HG03432 (cell line): ENCODE results near the gene STON1.
A peak's percentile ranks its signal among the peaks of the same experiment; 100 is the strongest.
"Not testable (repeated sequence)": the region's sequence is repeated elsewhere in the genome, so short reads cannot be mapped to it uniquely, and the experiment has no call there.

Source experiments
- ATAC-seq: cut with Tn5 transposase; IDR thresholded peaks from one replicate; pipeline ENCODE4 v1.9.1; 2021; ENCODE audit warnings: mild to moderate bottlenecking, moderate library complexity; ENCODE audit not compliant: unreplicated experiment

The STON1 gene

GRCh38 chr2:48527226-48527885, 2.6 kb upstream of the STON1 start:
- ATAC-seq = no peak

- ATAC-seq = no peak
These were observed 1.5 kb upstream of the STON1 start for GRCh38 chr2:48528431-48528830.

- no peak for ATAC-seq
These were observed 760 bp upstream of the STON1 start for GRCh38 chr2:48529194-48529593.

GRCh38 chr2:48529676-48530032, 300 bp upstream of the STON1 start:
- peak; percentile 17 for ATAC-seq

GRCh38 chr2:48531141-48531648, 1.2 kb downstream of the STON1 start:
- no peak for ATAC-seq

- no peak for ATAC-seq
These were observed 2.2 kb downstream of the STON1 start for GRCh38 chr2:48532174-48532573.

- no peak for ATAC-seq
These were observed 2.9 kb downstream of the STON1 start for GRCh38 chr2:48532824-48533223.

- no peak for ATAC-seq
These were observed 4.8 kb downstream of the STON1 start for GRCh38 chr2:48534781-48535180.

- no peak for ATAC-seq
These were observed 10.4 kb downstream of the STON1 start for GRCh38 chr2:48540237-48540935.

- ATAC-seq = no peak
These were observed 11.9 kb downstream of the STON1 start for GRCh38 chr2:48541666-48542389.

- ATAC-seq = no peak
These were observed 13.9 kb downstream of the STON1 start for GRCh38 chr2:48543895-48544294.

GRCh38 chr2:48545244-48545643, 15.3 kb downstream of the STON1 start:
- ATAC-seq = no peak

GRCh38 chr2:48548840-48549239, 18.9 kb downstream of the STON1 start:
- no peak for ATAC-seq

- no peak for ATAC-seq
These were observed 20.0 kb downstream of the STON1 start for GRCh38 chr2:48549972-48550371.

GRCh38 chr2:48551548-48551947, 21.6 kb downstream of the STON1 start:
- no peak for ATAC-seq

- not testable (repeated sequence) for ATAC-seq
These were observed 25.1 kb downstream of the STON1 start for GRCh38 chr2:48555071-48555470.

GRCh38 chr2:48558456-48558855, 28.5 kb downstream of the STON1 start:
- ATAC-seq = no peak

- no peak for ATAC-seq
These were observed 30.7 kb downstream of the STON1 start for GRCh38 chr2:48560546-48561209.

- ATAC-seq = no peak
These were observed 32.3 kb downstream of the STON1 start for GRCh38 chr2:48562281-48562680.

GRCh38 chr2:48566592-48567310, 36.8 kb downstream of the STON1 start:
- ATAC-seq = no peak

GRCh38 chr2:48567671-48568070, 37.7 kb downstream of the STON1 start:
- ATAC-seq = no peak
